Prostate gland (tissue), 2 donors: ENCODE data around the gene LETMD1. TPM values are rescaled to one million over a fixed set of nuclear protein-coding genes. Genes with fewer than 3 reads are reported as not detected.

Experiments
- DNase-seq: peaks from one replicate; pipeline ENCODE4 v3.0.0-alpha.2; 2019; ENCODE audit warnings: low spot score
- H3K27ac ChIP-seq, 2 donors: fragments of 200-600 bp; sonication (generic); 2 replicates each; pipeline ENCODE4 v1.5.1; 2017 to 2019
- H3K27me3 ChIP-seq: fragments of 200-600 bp; sonication (generic); replicated peaks from 2 replicates; pipeline ENCODE4 v1.5.1; 2019; ENCODE audit not compliant: insufficient read depth
- H3K36me3 ChIP-seq, 2 donors: fragments of 200-600 bp; sonication (generic); 1 replicate in 1 of 2; 2 replicates in 1 of 2; pipeline versions ENCODE4 v1.5.1 to v1.8.1; 2017 to 2019
- H3K4me1 ChIP-seq: fragments of 200-600 bp; sonication (generic); replicated peaks from 2 replicates; pipeline ENCODE4 v1.5.1; 2019
- H3K4me3 ChIP-seq, 2 donors: fragments of 200-600 bp; sonication (generic); 2 replicates each; pipeline ENCODE4 v1.5.1; 2017 to 2019
- H3K9me3 ChIP-seq: fragments of 200-600 bp; sonication (generic); 2 replicates; pipeline ENCODE4 v1.5.1; 2017
- POLR2A ChIP-seq: fragments of 450-650 bp; IDR thresholded peaks from one replicate; pipeline ENCODE4 v1.6.1; 2016; ENCODE audit warnings: antibody characterized with exemption, mild to moderate bottlenecking
- POLR2AphosphoS5 ChIP-seq: sonication (generic); formaldehyde crosslinking; IDR thresholded peaks from one replicate; pipeline ENCODE4 v1.6.1; 2017; ENCODE audit warnings: antibody characterized with exemption
- WGBS: methylation state at CpG from one replicate; pipeline ENCODE4 v1.1.5; 2018; 5-methylcytosine and 5-hydroxymethylcytosine counted together
- intact Hi-C: fragments of 100-400 bp; cut with DNase I; formaldehyde crosslinking; loops from one replicate; pipeline ENCODE4 v1.14.2; 2022
- total RNA-seq, 2 donors: library from RNA; depleted of rRNA; stranded (reverse); fragments of >200 nt; gene quantifications; one replicate each; pipeline ENCODE4 v1.1.0, GENCODE V29; 2016
- TF ChIP-seq, protein P1 (sequence below), 4 experiments: fragments of 200-600 bp in 2 of 4; fragments of 450-650 bp in 2 of 4; sonication (generic) in 2 of 4; IDR thresholded peaks; 1 replicate in 3 of 4; 2 replicates in 1 of 4; pipeline ENCODE4 v1.5.1; 2016 to 2019; ENCODE audit warnings: antibody characterized with exemption in 4 of 4, mild to moderate bottlenecking in 2 of 4, moderate library complexity in 2 of 4

Gene LETMD1
- total RNA-seq, 2 donors from 2014 or later: 63.3 to 63.6 TPM

GRCh38 chr12:51049525-51049924 lies 1.4 kb downstream of the LETMD1 start:
- intact Hi-C loops: loop anchor here (5.0 to 10.0 kb wide), 2 partner anchors 33 to 165 kb away; partner anchors contain the start of genes CSRNP2 and POU6F1
- Histone ChIP-seq H3K4me3 (peak overlapping the region in 1 of 2 donors; percentile 76), H3K27me3 (no peaks in the 10 kb centered on the region), H3K27ac (no peak overlapping the region), H3K36me3 (no peaks in the 10 kb centered on the region), H3K4me1 (peaks cover 7% of the 10 kb centered on the region), H3K9me3 (no peaks in the 10 kb centered on the region)
- 65% methylated on average over 3 of the region's 3 CpGs for WGBS
- TF ChIP-seq POLR2AphosphoS5: no peak
- TF ChIP-seq, protein P1, sequence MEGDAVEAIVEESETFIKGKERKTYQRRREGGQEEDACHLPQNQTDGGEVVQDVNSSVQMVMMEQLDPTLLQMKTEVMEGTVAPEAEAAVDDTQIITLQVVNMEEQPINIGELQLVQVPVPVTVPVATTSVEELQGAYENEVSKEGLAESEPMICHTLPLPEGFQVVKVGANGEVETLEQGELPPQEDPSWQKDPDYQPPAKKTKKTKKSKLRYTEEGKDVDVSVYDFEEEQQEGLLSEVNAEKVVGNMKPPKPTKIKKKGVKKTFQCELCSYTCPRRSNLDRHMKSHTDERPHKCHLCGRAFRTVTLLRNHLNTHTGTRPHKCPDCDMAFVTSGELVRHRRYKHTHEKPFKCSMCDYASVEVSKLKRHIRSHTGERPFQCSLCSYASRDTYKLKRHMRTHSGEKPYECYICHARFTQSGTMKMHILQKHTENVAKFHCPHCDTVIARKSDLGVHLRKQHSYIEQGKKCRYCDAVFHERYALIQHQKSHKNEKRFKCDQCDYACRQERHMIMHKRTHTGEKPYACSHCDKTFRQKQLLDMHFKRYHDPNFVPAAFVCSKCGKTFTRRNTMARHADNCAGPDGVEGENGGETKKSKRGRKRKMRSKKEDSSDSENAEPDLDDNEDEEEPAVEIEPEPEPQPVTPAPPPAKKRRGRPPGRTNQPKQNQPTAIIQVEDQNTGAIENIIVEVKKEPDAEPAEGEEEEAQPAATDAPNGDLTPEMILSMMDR (IDR thresholded peaks at IDR 0.05): no peak
- TF ChIP-seq POLR2A: no peak
- DNase-seq: no peak

GRCh38 chr12:51051787-51052186 lies 3.7 kb downstream of the LETMD1 start:
- no peaks in the 10 kb centered on the region for H3K27me3 ChIP-seq
- H3K4me1 ChIP-seq: peaks cover 7% of the 10 kb centered on the region
- WGBS: 18% methylated on average over 4 of the region's 4 CpGs
- no peaks in the 10 kb centered on the region for H3K9me3 ChIP-seq
- no peak overlapping the region for H3K27ac ChIP-seq
- H3K36me3 ChIP-seq: peaks cover 0 to 5% of the 10 kb centered on the region in 2 donors
- intact Hi-C loops: no loop called here
- DNase-seq: no peak
- no peak overlapping the region for H3K4me3 ChIP-seq
- TF ChIP-seq, protein P1 (IDR thresholded peaks at IDR 0.05): no peak

DNA sequence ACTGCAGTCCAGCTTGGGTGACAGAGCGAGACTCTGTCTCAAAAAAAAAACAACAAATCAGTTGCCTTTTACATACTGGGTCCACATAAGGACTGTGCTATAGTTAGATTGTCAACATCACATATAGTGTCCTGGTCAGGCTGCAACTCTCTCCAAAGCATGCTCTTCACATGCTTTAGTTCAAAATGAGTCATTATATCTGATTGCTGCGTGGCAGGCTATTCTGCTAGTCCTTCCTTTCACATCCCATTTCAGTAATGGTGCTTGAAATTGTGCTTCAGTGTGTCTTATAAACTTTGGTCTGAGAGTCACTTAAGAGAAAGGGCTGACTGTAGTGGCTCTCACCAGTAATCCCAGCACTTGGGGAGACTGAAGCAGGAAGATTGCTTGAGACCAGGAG lies 6.9 kb downstream of the LETMD1 start:
- Histone ChIP-seq H3K4me3 (no peak overlapping the region), H3K36me3 (peaks cover 5 to 10% of the 10 kb centered on the region in 2 donors), H3K27me3 (no peaks in the 10 kb centered on the region), H3K27ac (no peak overlapping the region), H3K9me3 (no peaks in the 10 kb centered on the region), H3K4me1 (no peaks in the 10 kb centered on the region)
- WGBS: 89% methylated on average over 2 of the region's 2 CpGs
- DNase-seq: no peak
- TF ChIP-seq, protein P1 (IDR thresholded peaks at IDR 0.05): no peak
- no peak for TF ChIP-seq POLR2AphosphoS5
- no peak for TF ChIP-seq POLR2A
- intact Hi-C loops: loop anchor here (5.0 kb wide), 1 partner anchor 287 kb away; no protein-coding TSS in a partner anchor

- Histone ChIP-seq H3K4me1 (no peaks in the 10 kb centered on the region), H3K27me3 (no peaks in the 10 kb centered on the region), H3K4me3 (no peak overlapping the region), H3K27ac (no peak overlapping the region), H3K9me3 (no peaks in the 10 kb centered on the region), H3K36me3 (peaks cover 5 to 10% of the 10 kb centered on the region in 2 donors)
- DNase-seq: no peak
- intact Hi-C loops: loop anchor here (5.0 kb wide), 1 partner anchor 286 kb away; no protein-coding TSS in a partner anchor
- WGBS: 76% methylated on average over 5 of the region's 5 CpGs
- TF ChIP-seq POLR2AphosphoS5: no peak
- TF ChIP-seq, protein P1 (IDR thresholded peaks at IDR 0.05): no peak
- TF ChIP-seq POLR2A: no peak
These were observed 8.1 kb downstream of the LETMD1 start for GRCh38 chr12:51056242-51056641.

DNA sequence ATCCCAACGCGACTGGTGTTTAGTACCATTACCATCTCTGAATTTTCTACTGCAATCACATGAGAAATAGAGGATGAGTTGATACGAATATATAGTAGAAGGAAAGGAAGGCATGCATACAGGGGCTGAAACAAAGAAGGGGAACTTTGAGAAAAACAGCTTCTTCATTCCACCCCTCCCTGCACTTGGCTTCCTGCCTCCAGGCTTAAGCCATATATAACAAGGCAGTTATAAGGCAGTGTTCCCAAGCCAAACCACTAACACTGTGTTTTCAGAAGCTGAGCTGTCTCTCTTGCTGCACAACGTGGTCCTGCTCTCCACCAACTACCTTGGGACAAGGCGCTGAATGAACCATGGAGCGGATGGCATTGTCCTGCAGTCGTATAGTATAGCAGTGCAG lies 11.0 kb downstream of the LETMD1 start:
- Histone ChIP-seq H3K36me3 (peaks cover 5 to 10% of the 10 kb centered on the region in 2 donors), H3K27me3 (no peaks in the 10 kb centered on the region), H3K9me3 (no peaks in the 10 kb centered on the region), H3K27ac (no peak overlapping the region), H3K4me3 (no peak overlapping the region), H3K4me1 (no peaks in the 10 kb centered on the region)
- no peak for DNase-seq
- TF ChIP-seq, protein P1 (IDR thresholded peaks at IDR 0.05): no peak
- TF ChIP-seq POLR2AphosphoS5 (no peak), POLR2A (no peak)
- intact Hi-C loops: loop anchor here (5.0 kb wide), 1 partner anchor 283 kb away; no protein-coding TSS in a partner anchor
- WGBS: 80% methylated on average over 7 of the region's 7 CpGs
